K562 (cell line): ENCODE results near the gene AMBRA1. TPM values are rescaled to one million over a fixed set of nuclear protein-coding genes. Genes with fewer than 3 reads are reported as not detected.

Experiments
- ATAC-seq: fragments of 200-7000 bp; cut with Tn5 transposase; 3 replicates; pipeline ENCODE4 v1.9.1; 2020; ENCODE audit warnings: moderate library complexity
- BruUV-seq: library from RNA; stranded (reverse); fragments of 400-500 nt; replicated peaks from 2 replicates; lab custom pipeline; 2021; lab: Mats Ljungman, UMichigan
- CTCF ChIA-PET: fragments of 300-600 bp; formaldehyde crosslinking; extraction: SDS; loops from one replicate; lab custom pipeline; 2021; ENCODE audit warnings: low intra/inter-chr PET ratio; lab: Yijun Ruan, JAX
- POLR2A ChIA-PET: fragments of 300-600, 350-650 bp; sonication (Branson Sonifier 250); formaldehyde crosslinking; extraction: SDS; loops from one replicate; lab custom pipeline; 2021; ENCODE audit warnings: antibody characterized with exemption, inconsistent platforms; lab: Yijun Ruan, JAX
- DNase-seq, 4 experiments: peaks; one replicate each; pipeline versions ENCODE4 v3.0.0 to v3.0.0-alpha.2; 2011 to 2018; ENCODE audit warnings: low spot score in 3 of 4, mixed read lengths in 3 of 4; ENCODE audit errors: extremely low read depth in 1 of 4
- FAIRE-seq: peaks from 2 replicates; lab custom pipeline; 2011; peaks lifted over from hg19 to GRCh38; lab: Jason Lieb, UNC
- H2AFZ ChIP-seq: 2 replicates; pipeline ENCODE4 v1.6.0; 2011; ENCODE audit warnings: low read depth, low read length, control low read depth, inconsistent platforms
- H3K27ac ChIP-seq: fragments of 200-600 bp; 3 replicates; pipeline ENCODE4 v1.8.0; 2011; ENCODE audit warnings: low read depth, mild to moderate bottlenecking, control low read depth, inconsistent platforms, low read length, moderate library complexity, mixed read lengths; ENCODE audit errors: extremely low read depth
- H3K27me3 ChIP-seq, 2 experiments: fragments of 300-600 bp in 1 of 2; 2 replicates in 1 of 2; 3 replicates in 1 of 2; pipeline versions ENCODE4 v1.6.0 to v1.8.0; 2011; ENCODE audit warnings: inconsistent platforms in 2 of 2, low read length in 2 of 2, mild to moderate bottlenecking in 1 of 2, mixed read lengths in 1 of 2, moderate library complexity in 1 of 2; ENCODE audit not compliant: control insufficient read depth in 2 of 2, insufficient read depth in 2 of 2
- H3K36me3 ChIP-seq: fragments of 300-600 bp; 3 replicates; pipeline ENCODE4 v1.8.0; 2011; ENCODE audit warnings: mild to moderate bottlenecking, low read length, inconsistent platforms; ENCODE audit not compliant: control insufficient read depth, insufficient read depth
- H3K4me1 ChIP-seq, 2 experiments: fragments of 200-600 bp in 1 of 2; replicated peaks in 1 of 2; 2 replicates in 1 of 2; 3 replicates in 1 of 2; pipeline versions ENCODE4 v1.5.1 to v1.8.0; 2011; ENCODE audit warnings: inconsistent platforms in 2 of 2, low read length in 2 of 2, mild to moderate bottlenecking in 1 of 2, mixed read lengths in 1 of 2, moderate library complexity in 1 of 2; ENCODE audit not compliant: control insufficient read depth in 2 of 2, insufficient read depth in 2 of 2
- H3K4me2 ChIP-seq: 2 replicates; pipeline ENCODE4 v1.6.1; 2011; ENCODE audit warnings: low read length, control low read depth, inconsistent platforms, mixed read lengths; ENCODE audit not compliant: insufficient read depth
- H3K4me3 ChIP-seq: fragments of 200-600 bp; sonication (generic), shearing (Covaris generic); 2 replicates; pipeline ENCODE4 v1.5.1; 2016; ENCODE audit warnings: control low read depth, inconsistent platforms
- H3K79me2 ChIP-seq: fragments of 200-600 bp; 3 replicates; pipeline ENCODE4 v1.8.0; 2011; ENCODE audit warnings: low read length, inconsistent platforms; ENCODE audit not compliant: control insufficient read depth, insufficient read depth
- H3K9ac ChIP-seq, 2 experiments: 2 replicates each; pipeline versions ENCODE4 v1.6.0 to v1.6.1; 2011; ENCODE audit warnings: low read depth in 2 of 2, low read length in 2 of 2, control low read depth in 1 of 2, inconsistent platforms in 1 of 2, mild to moderate bottlenecking in 1 of 2, mixed read lengths in 1 of 2; ENCODE audit not compliant: insufficient read depth in 1 of 2
- H3K9me1 ChIP-seq: one replicate; pipeline ENCODE4 v1.6.0; 2011; ENCODE audit warnings: inconsistent platforms, mild to moderate bottlenecking, low read length, moderate library complexity; ENCODE audit not compliant: control insufficient read depth, insufficient read depth
- H3K9me3 ChIP-seq: replicated peaks from 2 replicates; pipeline ENCODE4 v1.5.1; 2011; ENCODE audit warnings: low read depth, low read length, inconsistent platforms; ENCODE audit not compliant: control insufficient read depth, insufficient read depth
- H4K20me1 ChIP-seq: replicated peaks from 2 replicates; pipeline ENCODE4 v1.6.1; 2011; ENCODE audit warnings: low read length, inconsistent platforms, mixed read lengths; ENCODE audit not compliant: control insufficient read depth, insufficient read depth
- DACH1 ChIP-seq: fragments of 450-650 bp; IDR thresholded peaks from 2 replicates; pipeline ENCODE4 v1.6.1; 2018; ENCODE audit not compliant: partially characterized antibody
- DIDO1 ChIP-seq: fragments of 450-650 bp; IDR thresholded peaks from 2 replicates; pipeline ENCODE4 v1.6.1; 2016; ENCODE audit warnings: low read depth, missing biosample characterization, missing genetic modification characterization
- E2F4 ChIP-seq: sonication (generic); formaldehyde crosslinking; IDR thresholded peaks from 2 replicates; pipeline ENCODE4 v1.8.0; 2022; ENCODE audit warnings: mild to moderate bottlenecking, low read depth, missing genetic modification reagents
- ELF2 ChIP-seq: fragments of 250-450 bp; sonication (Bioruptor Pico); IDR thresholded peaks from 2 replicates; pipeline ENCODE4 v1.5.0; 2021; ENCODE audit warnings: mild to moderate bottlenecking
- GATAD2A ChIP-seq: fragments of 450-650 bp; IDR thresholded peaks from 2 replicates; pipeline ENCODE4 v1.6.1; 2017
- HDAC3 ChIP-seq: fragments of 450-650 bp; IDR thresholded peaks from 2 replicates; pipeline ENCODE4 v1.6.1; 2018; ENCODE audit warnings: borderline replicate concordance, mild to moderate bottlenecking, moderate library complexity; ENCODE audit not compliant: partially characterized antibody
- MCM3 ChIP-seq: fragments of 450-650 bp; IDR thresholded peaks from 2 replicates; pipeline ENCODE4 v1.6.1; 2016
- POU5F1 ChIP-seq: fragments of 150-350 bp; IDR thresholded peaks from 2 replicates; pipeline ENCODE4 v1.6.1; 2014; ENCODE audit warnings: borderline replicate concordance, low read length, low read depth, mild to moderate bottlenecking; ENCODE audit not compliant: partially characterized antibody
- RCOR1 ChIP-seq, 2 experiments: IDR thresholded peaks; 2 replicates each; pipeline ENCODE4 v1.6.1; 2012; ENCODE audit warnings: low read depth in 2 of 2, low read length in 2 of 2, borderline replicate concordance in 1 of 2, improper control_type of control experiment in 1 of 2
- RFX1 ChIP-seq: fragments of 450-650 bp; IDR thresholded peaks from 2 replicates; pipeline ENCODE4 v1.6.1; 2016; ENCODE audit warnings: mild to moderate bottlenecking, moderate library complexity
- SP1 ChIP-seq: sonication (generic); formaldehyde crosslinking; IDR thresholded peaks from 2 replicates; pipeline ENCODE4 v1.8.1; 2022; ENCODE audit warnings: mild to moderate bottlenecking, missing genetic modification reagents
- SRSF7 ChIP-seq: fragments of 200-400 bp; formaldehyde crosslinking; optimal IDR thresholded peaks from 2 replicates; pipeline ENCODE3; 2017; ENCODE audit warnings: mild to moderate bottlenecking, low read depth, low read length
- TBL1XR1 ChIP-seq, 2 experiments: IDR thresholded peaks; 2 replicates each; pipeline ENCODE4 v1.6.1; 2012; ENCODE audit warnings: improper control_type of control experiment in 2 of 2, low read length in 2 of 2, mild to moderate bottlenecking in 1 of 2
- TCF7L2 ChIP-seq: fragments of 150-350 bp; IDR thresholded peaks from 2 replicates; pipeline ENCODE4 v1.6.1; 2016; ENCODE audit warnings: low read depth, mild to moderate bottlenecking, low read length, moderate library complexity
- ZNF589 ChIP-seq: fragments of 200-800 bp; sonication (Bioruptor generic); IDR thresholded peaks from 2 replicates; pipeline ENCODE4 v1.6.1; 2016; ENCODE audit warnings: low read depth, missing genetic modification characterization, missing compliant biosample characterization
- ZNF668 ChIP-seq: fragments of 250-450 bp; sonication (Bioruptor Pico); IDR thresholded peaks from 2 replicates; pipeline ENCODE4 v1.8.0; 2022; ENCODE audit warnings: mild to moderate bottlenecking, inconsistent platforms
- ZNF79 ChIP-seq: fragments of 250-450 bp; sonication (Bioruptor Pico); IDR thresholded peaks from 2 replicates; pipeline ENCODE4 v1.4.0; 2020; ENCODE audit warnings: low read depth, mild to moderate bottlenecking, moderate library complexity
- WGBS: fragments of 100-300 bp; shearing (Covaris generic); methylation state at CpG from one replicate; pipeline ENCODE4 v1.1.6; 2016; ENCODE audit warnings: low coverage, mixed read lengths; ENCODE audit not compliant: insufficient coverage; ENCODE audit errors: missing lambda C conversion rate; 5-methylcytosine and 5-hydroxymethylcytosine counted together
- in situ Hi-C: fragments of 300-500 bp; cut with MboI; formaldehyde crosslinking; loops from 4 replicates; pipeline ENCODE4 v1.15.0; 2018; ENCODE audit warnings: inconsistent platforms, mixed read lengths
- intact Hi-C: fragments of 100-400 bp; cut with micrococcal nuclease; formaldehyde crosslinking; loops from 2 replicates; pipeline ENCODE4 v1.14.2; 2022
- polyA plus RNA-seq, 8 experiments: library from polyadenylated mRNA; depleted of rRNA in 4 of 8; stranded (reverse) in 5 of 8; unstranded in 3 of 8; fragments of >200 nt; fragmentation: Nextera tagmentation in 2 of 8; fragmentation: Illumina TruSeq in 1 of 8; extraction: Ambion mirVana in 2 of 8; extraction: Trizol in 1 of 8; gene quantifications; 2 replicates each; pipeline versions ENCODE4 v1.2.1 to v1.2.3, GENCODE V29; 2011 to 2014; ENCODE audit warnings: inconsistent platforms in 1 of 8, missing spikeins in 1 of 8
- total RNA-seq, 7 experiments: library from RNA; depleted of rRNA in 6 of 7; stranded (reverse); fragments of >200 nt in 6 of 7; fragmentation: Illumina TruSeq in 2 of 7; extraction: Trizol in 2 of 7; gene quantifications; 2 replicates each; pipeline versions ENCODE4 v1.2.1 to v1.2.3, GENCODE V29; 2011 to 2021; ENCODE audit warnings: low replicate concordance in 1 of 7

AMBRA1 gene
- total and polyA plus RNA-seq, 9 of the 15 experiments (the other 6 are each of a cell fraction or from before 2014, with no cell fraction given): 0.15 to 24.5 (median 13.0) TPM

- intact Hi-C loops: no loop called here
- 74% methylated on average over 4 of the region's 4 CpGs for WGBS
- TF ChIP-seq RFX1 (peak; percentile 16; the same call in 1 of the 2 replicates), HDAC3 (no peak), DIDO1 (tag) (no peak)
- Histone ChIP-seq H3K9me1 (no peaks in the 10 kb centered on the region), H3K9ac (no peak overlapping the region), H3K4me1 (no peaks in the 10 kb centered on the region), H3K27me3 (no peaks in the 10 kb centered on the region), H2AFZ (no peak overlapping the region), H4K20me1 (no peaks in the 10 kb centered on the region), H3K36me3 (peaks cover 10% of the 10 kb centered on the region), H3K4me3 (no peak overlapping the region), H3K4me2 (no peak overlapping the region), H3K79me2 (no peaks in the 10 kb centered on the region), H3K9me3 (no peaks in the 10 kb centered on the region), H3K27ac (no peak overlapping the region)
- ATAC-seq: no peak
- no peak for DNase-seq
- no TSS peak for BruUV-seq
- no peak for FAIRE-seq
- in situ Hi-C loops: no loop called here
- POLR2A ChIA-PET: no interaction called here
- CTCF ChIA-PET: interaction anchor here (0.6 kb wide), 1 partner anchor 9 kb away, joined by 4 read pairs; no protein-coding TSS in a partner anchor
Measured at GRCh38 chr11:46485856-46486443, 107.9 kb downstream of the AMBRA1 start.

GRCh38 chr11:46484101-46484500 is 109.7 kb downstream of the AMBRA1 start:
- Histone ChIP-seq H3K27ac (no peak overlapping the region), H3K4me2 (no peak overlapping the region), H3K4me1 (no peaks in the 10 kb centered on the region), H3K9me3 (no peaks in the 10 kb centered on the region), H3K27me3 (no peaks in the 10 kb centered on the region), H2AFZ (no peak overlapping the region), H3K4me3 (no peak overlapping the region), H3K36me3 (no peaks in the 10 kb centered on the region; the same call in 2 of the 3 replicates), H3K9ac (no peak overlapping the region), H4K20me1 (no peaks in the 10 kb centered on the region), H3K79me2 (0 out of 3 replicates have a peak, but pooled peaks cover 5% of the 10 kb centered on the region), H3K9me1 (no peaks in the 10 kb centered on the region)
- CTCF ChIA-PET: no interaction called here
- ATAC-seq (no peak), DNase-seq (no peak), FAIRE-seq (no peak)
- POLR2A ChIA-PET: interaction anchor here (0.6 to 1.7 kb wide), 3 partner anchors 8 to 422 kb away, joined by 3 to 5 read pairs (median 4); no protein-coding TSS in a partner anchor
- BruUV-seq: no TSS peak
- intact Hi-C loops: no loop called here
- in situ Hi-C loops: no loop called here
- no peak for TF ChIP-seq ZNF589 (CRISPR knock-in tag)
- TF ChIP-seq RCOR1 (IDR thresholded peaks at IDR 0.05; ENCODE audit: borderline replicate concordance in 1 of 2, low read depth in 2 of 2, low read length in 2 of 2): no peak
- TF ChIP-seq TCF7L2: no peak
- TF ChIP-seq DACH1: no peak
- TF ChIP-seq GATAD2A: no peak
- no peak for TF ChIP-seq ZNF668 (CRISPR knock-in tag)
- no peak for TF ChIP-seq MCM3
- TF ChIP-seq POU5F1: no peak
- TF ChIP-seq ZNF79 (CRISPR knock-in tag): no peak
- TF ChIP-seq SRSF7: no peak
- no peak for TF ChIP-seq SP1 (CRISPR knock-in tag)
- no peak for TF ChIP-seq E2F4
- no peak for TF ChIP-seq ELF2 (CRISPR knock-in tag)
- no peak for TF ChIP-seq TBL1XR1 (IDR thresholded peaks at IDR 0.05; ENCODE audit: low read length in 2 of 2)
